NOMO-1 treated with DMSO at 0.1 percent for 48 hours (cell line): ENCODE results near the gene SNAPC2.
A peak's percentile ranks its signal among the peaks of the same experiment; 100 is the strongest.
"Not testable (repeated sequence)": the region's sequence is repeated elsewhere in the genome, so short reads cannot be mapped to it uniquely, and the experiment has no call there.

ENCODE experiments used
- DNase-seq: peaks from one replicate; lab custom pipeline; 2025; ENCODE audit not compliant: unreplicated experiment; lab: John Stamatoyannopoulos, UW

SNAPC2 gene

DNA sequence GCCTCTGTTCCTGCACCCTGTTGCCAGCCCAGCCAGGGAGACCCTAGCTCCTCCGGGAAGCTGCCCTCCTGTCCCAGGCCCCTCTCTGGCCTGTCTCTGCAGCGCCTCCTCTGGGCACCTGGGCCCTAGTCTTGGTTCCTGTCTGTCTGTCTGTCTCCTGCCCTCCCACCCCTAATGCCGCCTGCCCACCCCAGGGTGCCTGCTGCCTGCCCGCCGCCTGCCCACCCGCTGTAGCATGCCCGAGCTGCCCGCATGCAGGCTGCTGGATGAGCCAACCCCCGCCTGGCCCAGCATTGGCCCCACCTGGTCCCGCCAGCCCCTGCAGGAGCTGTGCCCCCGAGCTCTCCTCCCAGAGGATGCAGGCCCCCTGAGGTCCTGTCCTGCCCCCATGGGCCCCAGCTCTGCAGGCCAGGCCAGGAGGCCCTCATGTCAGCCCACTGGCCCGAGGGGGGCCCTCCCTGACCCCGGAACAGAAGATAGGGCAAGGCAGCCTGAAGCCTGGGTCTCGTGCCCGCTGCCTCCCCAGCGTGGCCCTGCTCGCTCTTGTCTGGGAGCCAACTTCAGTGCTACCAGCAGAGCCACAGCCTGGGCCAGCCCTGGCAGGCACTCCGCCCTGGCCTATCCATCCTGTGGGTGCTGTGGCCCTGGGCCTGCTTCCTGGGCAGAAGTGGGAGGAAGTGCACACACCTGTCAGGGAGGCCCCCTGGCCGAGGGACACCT, 11.2 kb upstream of the SNAPC2 start:
- no peak for DNase-seq

DNA sequence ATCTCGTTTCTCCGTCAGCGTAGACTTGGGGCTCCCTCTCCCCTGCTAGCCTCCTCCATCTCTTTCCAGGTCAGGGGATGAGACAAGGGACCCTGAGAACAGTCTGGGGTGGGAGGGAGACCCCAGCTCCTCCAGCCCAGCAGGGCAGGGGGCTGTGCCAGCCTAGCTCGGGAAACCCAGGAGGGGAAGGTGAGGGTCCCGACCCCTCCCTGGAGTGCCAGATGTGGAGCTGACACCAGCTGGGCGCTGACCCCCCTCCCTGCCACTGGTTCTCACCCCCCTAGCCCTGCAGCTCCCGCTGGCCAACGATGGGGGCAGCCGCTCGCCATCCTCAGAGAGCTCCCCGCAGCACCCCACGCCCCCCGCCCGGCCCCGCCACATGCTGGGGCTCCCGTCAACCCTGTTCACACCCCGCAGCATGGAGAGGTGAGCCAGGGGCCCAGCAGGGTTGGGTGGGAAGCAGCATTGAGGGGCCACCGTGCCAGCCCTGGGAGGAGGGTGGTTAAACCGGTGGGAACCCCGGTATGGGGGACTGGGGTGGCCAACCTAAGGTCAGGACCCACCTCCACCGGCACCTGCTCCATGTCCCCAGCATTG, 10.6 kb upstream of the SNAPC2 start:
- DNase-seq: no peak

DNA sequence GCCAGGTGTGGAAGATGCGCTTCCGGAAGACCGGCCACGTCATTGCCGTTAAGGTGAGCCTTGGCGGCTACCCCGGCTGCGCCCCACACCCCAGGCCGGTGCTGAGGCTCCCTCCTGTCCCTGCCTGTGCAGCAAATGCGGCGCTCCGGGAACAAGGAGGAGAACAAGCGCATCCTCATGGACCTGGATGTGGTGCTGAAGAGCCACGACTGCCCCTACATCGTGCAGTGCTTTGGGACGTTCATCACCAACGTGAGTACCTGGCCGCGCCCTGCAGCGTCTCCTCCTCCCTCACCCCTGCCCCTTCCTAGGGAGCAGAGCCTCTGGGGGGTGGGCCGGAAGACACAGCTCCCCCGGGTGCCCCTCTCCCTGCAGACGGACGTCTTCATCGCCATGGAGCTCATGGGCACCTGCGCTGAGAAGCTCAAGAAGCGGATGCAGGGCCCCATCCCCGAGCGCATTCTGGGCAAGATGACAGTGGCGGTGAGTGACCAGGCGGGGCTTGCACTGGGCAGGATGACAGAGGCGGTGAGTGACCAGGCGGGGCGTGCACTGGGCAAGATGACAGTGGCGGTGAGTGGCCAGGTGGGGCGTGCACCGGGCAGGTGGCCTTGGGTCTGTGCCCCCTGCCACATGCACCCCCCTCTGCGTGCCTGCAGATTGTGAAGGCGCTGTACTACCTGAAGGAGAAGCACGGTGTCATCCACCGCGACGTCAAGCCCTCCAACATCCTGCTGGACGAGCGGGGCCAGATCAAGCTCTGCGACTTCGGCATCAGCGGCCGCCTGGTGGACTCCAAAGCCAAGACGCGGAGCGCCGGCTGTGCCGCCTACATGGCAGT, 9.6 kb upstream of the SNAPC2 start:
- DNase-seq: no peak

DNA sequence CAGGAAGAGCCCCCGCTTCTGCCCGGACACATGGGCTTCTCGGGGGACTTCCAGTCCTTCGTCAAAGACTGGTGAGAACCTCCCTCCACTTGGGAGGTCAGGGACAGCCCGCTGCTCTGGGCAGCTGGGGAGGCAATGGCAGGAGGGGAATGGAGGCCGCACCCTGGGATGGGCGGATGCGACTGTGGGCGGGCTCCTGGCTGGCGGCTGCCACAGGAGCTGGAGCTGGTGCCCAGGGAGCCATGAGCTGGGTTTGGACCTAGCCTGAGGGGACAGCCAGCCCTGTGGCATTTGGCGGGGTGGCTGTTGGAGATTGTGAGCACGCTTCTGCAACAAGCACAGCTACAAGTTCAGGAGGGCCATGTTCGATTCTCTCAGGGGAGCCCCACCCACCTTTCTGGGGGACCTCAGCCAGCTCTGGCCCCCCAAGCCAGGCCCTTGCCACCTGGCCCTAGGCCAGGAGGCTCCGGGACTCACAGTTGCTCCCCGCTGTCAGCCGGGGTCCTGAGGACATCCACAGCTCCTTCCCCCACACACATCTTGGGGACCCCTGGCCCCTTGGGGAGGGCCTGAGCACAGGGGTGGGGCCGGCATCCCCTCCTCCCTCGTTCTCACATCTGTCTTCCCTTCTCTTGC, 8.5 kb upstream of the SNAPC2 start:
- DNase-seq: no peak

DNA sequence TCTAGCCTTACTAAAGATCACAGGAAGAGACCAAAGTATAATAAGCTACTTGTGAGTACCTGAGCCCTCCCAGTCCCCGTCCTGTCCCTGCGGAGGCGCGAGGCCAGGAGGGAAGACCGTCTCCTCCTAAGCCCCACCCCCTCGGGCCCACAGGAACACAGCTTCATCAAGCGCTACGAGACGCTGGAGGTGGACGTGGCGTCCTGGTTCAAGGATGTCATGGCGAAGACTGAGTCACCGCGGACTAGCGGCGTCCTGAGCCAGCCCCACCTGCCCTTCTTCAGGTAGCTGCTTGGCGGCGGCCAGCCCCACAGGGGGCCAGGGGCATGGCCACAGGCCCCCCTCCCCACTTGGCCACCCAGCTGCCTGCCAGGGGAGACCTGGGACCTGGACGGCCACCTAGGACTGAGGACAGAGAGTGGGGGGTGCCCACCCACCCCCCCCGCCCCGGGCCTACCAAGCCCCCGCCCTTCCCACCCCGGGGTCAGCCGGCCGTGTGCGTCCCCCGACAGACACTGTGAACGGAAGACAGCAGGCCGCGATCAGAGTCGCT, 7.9 kb upstream of the SNAPC2 start:
- DNase-seq: no peak

DNA sequence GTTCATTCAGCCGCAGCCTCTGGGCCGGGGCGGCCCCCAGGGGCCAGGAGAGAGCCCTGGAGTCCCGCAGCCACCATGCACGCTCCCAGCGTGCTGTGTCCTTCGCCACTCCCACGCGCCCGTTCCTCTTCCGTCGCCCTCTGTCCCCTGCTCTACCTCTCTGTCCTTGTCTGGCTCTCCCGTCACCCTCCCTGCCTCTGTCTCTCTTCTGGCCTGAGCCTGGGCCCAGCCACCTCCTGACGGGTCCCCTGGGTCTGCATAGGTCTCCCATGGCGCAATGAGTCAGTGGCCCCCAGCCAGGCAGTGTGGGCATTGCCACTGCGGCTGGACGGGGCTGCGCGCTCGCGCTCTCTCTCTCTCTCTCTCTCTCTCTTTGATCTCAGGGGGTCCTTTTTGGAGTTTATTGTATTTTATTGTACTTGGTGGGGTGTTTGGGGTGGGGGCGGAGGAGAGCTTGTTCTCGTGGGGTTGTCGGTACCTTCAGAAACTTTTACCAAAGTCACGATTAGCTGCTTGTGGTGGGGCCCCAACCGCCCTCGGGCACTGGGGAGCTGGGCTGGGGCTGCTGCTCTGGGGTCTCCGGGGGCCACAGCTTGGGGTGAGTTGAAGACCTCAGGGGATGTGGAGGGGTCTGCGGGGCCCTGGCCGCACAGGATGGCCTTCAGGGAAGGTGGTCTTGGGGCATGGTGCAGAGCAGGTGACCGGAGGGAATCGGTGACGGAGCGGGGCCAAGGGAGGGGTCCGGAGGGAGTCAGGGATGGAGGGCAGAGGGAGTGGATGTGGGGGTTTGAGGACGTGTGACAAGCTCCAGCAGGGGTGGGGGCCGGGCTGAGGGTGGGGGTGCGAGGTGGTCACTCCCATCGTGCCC, 7.2 kb upstream of the SNAPC2 start:
- DNase-seq: no peak

DNA sequence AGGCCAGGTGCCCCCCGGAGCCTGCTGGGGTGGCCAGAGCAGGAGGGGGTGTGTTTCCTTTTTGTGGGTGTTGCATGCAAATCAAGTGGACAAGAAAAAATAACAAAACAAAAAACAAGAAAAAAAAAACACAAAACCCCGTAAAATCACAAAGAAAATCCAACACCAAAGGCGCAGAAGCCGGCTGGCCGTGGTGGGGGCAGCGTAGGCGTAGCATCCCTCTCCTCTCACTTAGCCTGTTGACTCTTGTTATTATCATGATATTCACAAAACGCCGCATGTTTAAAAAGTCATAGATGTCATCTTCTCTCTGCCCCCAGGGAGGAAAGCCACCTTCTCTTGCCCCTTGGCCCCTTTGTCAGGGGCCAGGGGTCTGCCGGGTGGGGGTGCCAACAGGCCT, 6.5 kb upstream of the SNAPC2 start:
- DNase-seq: no peak

DNA sequence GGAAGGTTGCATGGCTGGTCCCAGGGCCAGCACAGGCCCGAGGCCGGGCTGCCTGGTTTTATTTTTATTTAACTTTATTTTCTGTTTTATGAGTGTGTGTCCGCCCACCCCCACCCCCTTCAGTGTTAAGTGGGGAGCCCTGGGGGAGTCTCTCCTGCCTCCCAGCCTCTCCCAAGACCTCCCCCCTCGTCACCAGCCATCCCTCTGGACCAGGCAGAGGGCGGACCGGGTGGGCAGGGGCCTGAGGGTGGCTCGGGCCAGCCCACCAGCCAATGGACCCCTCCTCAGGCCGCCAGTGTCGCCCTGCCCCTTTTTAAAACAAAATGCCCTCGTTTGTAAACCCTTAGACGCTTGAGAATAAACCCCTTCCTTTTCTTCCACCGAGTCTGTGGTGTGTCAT, 6.0 kb upstream of the SNAPC2 start:
- no peak for DNase-seq

DNA sequence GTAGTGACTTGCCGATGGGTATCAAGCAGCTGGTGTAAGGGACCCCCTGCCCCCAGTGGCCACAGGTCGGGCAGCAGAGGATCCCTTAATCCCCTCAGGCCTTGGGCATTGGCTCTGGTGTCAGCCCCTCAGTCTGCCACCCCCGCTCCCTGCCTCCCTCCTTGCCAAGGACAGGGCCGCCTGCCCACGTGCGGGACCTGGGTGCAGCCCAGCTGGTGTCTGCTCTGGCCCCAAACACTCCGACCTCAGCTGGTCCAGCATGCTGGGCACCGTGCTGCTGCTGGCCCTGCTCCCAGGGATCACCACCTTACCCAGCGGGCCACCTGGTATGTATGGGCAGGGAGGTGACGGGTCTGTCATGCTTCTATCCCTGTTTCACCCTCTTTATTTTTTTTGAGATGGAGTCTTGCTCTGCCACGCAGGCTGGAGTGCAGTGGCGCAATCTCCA, 5.5 kb upstream of the SNAPC2 start, which contains the start of gene TGFBR3L:
Gene TGFBR3L (plus strand): TSS at position 233 of the 448 bp plus-strand sequence.
- DNase-seq: no peak

DNA sequence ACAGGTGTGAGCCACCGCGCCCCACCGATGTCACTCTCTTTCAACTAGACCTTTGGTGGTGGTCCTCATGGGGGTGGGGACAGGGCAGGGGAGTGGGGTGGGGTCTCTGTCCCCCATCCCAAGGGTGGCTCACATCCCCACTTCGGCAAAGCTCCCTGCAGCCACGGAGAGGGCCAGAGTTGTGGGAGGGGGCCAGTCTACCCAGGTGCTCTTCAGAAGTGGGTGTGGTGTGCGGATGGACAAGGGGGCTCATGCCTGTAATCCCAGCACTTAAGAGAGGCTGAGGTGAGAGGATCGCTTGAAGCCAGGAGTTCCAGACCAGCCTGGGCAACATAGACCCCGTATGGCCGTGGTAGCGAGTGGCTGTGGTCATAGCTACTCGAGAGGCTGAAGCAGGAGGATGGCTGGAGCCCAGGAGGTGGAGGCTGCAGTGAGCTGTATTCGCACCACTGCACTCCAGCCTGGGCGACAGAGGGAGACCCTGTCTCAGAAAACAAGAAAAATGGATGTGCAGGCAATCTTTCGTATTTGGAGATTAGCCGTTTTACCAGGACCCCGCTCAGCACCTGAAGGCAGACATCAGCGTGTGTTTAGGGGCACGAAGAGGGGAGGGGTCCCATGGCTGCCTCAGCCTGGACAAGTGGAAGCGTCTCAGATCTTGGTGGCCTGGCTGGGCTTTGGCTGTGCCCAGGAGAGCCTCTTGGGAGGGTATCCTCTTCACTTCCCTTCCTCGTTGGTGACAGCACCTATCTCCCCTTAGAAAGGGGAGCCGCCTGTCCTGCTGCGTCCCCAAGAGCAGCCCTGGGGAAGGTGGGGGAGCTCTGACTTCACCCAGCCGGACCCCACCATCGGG, 4.7 kb upstream of the SNAPC2 start:
- DNase-seq: no peak

DNA sequence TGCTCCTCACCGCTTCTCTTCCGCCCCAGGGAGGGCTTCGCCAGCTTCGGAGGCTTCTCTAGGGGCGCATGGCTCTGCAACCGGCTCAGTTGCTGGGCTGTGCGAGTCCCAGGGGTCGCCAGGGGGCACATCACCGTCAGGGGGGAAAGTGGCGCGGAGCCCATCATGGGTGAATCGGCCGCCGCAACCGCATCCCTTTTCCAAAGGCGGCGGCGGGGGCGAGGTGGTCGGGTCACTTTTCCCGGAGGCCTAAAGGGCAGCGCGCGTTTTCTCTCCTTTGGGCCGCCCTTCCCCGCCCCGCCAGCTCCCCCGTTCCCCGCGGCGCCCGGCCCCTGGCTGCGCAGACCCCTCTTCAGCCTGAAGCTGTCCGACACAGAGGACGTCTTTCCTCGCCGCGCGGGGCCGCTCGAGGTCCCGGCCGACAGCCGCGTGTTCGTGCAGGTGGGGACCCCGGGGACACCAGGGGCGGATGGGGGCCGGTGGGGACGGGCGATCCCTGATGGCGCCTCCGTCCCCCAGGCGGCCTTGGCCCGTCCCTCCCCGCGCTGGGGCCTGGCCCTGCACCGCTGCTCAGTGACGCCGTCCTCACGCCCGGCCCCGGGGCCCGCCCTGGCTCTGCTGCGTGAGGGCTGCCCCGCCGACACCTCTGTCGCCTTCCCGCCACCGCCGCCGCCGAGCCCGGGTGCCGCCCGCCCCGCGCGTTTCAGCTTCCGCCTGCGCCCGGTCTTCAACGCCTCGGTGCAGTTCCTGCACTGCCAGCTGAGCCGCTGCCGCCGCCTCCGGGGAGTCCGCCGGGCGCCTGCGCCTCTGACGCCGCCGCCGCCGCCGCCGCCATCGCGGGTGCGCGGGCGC, 3.8 kb upstream of the SNAPC2 start:
- DNase-seq: peak; percentile 33

DNA sequence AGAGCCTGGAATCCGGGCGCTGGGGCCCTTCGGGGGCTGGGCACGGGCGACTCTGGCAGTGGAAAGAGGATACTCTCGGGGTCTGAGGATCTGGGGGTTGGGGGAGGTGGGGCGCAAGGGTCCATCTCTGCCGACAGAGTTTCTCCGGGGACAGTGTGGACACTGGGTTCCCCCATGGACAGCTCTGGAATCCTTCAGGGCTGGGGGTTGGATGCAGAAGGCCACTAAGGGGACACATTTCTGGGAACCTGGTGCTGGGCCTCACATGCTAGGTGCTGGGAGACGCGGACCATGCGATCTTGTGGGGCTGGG, 3.2 kb upstream of the SNAPC2 start:
- DNase-seq: no peak

DNA sequence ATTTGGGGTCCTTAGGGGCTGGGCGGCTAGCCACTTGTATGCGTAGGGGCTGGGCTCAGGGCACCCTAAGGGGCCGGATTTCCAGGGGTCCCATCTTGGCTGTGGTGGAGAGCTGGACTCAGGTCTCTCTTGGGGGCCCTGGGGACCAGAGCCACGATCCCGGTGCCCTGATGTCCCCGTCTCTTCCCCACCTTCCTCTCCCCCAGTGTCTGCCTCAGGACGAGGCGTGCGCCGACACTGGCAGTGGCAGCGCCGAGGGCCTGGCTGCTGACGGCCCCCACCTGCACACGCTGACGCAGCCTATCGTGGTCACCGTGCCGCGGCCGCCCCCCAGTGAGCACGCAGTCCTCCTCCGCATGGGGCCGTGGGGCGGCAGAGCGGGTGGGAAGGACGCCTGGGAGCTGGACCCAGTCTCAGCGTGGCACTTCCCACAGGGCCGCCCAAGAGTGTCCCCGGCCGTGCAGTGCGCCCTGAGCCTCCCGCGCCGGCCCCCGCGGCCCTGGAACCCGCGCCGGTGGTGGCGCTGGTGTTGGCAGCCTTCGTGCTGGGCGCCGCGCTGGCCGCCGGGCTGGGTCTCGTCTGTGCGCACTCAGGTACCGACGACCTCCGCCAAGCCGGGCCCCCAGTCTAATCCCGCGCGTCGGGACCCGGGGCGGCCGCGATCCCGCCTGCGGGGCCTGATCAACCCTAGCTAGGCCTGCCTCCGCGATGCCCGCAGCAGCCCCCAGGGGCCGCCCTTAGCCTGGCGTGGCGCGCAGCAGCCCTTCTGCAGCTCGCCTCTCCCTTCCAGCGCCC, 2.7 kb upstream of the SNAPC2 start:
- DNase-seq: peak; percentile 44

DNA sequence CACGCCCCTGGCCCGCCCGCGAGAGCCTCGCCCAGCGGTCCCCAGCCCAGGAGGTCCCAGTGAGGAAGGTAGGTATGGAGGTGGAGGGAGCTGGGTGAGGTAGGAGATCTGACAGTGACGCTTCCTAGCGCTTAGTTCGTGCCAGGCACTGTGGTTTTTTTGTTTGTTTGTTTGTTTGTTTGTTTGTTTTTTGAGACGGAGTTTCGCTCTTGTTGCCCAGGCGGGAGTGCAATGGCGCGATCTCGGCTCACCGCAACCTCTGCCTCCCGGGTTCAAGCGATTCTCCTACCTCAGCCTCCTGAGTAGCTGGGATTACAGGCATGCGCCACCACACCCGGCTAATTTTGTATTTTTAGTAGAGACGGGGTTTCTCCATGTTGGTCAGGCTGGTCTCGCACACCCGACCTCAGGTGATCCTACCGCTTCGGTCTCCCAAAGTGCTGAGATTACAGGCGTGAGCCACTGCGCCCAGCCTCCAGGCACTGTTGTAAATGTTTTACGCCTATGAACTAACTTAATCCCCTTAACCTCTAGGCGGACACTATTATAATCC, 2.0 kb upstream of the SNAPC2 start:
- not testable (repeated sequence) for DNase-seq

DNA sequence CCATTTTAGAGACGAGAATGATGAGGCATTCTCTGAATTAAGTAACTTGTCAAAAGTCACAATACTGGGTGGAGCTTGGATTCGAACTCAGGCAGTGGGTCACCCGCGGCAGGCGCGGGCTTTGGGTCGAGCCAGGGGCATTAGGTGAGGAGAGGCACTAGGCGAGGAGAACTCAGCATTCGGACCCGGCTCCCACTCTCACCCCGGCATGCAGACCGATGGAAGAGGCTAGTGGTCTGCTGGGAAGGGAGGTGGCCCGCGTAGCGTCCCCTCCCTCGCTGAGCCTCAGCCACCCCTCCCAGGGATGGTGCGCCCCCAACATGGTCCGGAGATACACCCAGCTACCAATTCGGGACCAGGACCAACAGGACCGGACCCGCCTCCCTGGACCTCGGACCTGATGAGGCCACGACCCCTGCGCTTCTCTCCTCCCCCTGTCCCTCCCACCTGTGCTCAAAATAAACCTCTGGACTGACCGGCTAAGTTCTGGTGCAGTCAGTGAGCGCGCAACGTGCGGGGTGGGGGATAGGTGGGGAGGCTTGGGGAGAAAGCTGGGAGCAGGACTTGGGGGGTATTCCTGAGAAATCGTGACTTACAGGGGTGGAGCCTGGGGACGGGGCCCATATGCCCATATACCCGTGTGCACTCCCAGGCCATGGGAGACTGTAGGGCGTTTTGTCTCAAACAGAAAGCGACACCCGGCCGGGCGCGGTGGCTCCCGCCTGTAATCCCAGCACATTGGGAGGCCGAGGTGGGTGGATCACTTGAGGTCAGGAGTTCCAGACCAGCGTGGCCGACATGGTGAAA, 1.3 kb upstream of the SNAPC2 start:
- no peak for DNase-seq

DNA sequence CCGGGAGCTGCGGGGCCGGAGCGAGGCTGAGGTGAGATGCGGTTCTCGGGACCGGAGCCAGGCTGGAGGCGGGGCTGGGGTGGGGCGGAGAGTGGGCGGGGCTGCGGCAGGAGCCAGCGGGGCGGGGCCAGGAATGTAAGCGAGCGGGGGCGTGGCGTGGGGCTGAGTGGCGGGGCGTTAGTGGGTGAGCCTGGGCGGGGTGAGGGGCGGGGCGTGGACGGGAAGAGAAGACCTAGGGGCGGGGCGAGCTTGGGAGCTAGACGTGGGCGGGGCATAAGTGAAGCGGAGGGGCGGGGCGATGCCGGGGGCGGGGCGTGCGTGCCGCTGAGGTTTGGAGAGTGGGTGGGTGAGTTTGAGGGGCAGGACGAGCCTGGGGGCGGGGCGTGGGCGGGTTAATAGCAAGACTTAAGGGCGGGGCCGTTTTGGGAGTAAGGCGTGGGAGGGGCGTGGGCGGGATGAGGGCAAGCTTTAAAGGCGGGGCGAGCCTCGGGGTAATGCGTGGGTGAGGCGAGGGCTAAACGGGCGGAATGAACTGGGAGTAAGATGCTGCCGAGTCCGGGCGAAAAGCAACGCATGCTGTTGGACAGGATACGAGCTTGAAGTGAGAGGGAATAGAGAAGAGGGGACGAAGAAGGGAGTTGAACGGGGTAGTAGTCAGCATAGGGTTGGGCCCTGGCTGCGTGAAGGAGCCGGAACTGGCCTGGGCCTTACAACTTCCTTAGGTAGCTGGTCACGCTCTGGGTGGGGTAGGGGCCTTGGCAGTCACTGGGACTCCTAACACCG, 572 bp downstream of the SNAPC2 start:
- DNase-seq: peak; percentile 96
